WTC11 (cell line): ENCODE measurements around the gene ASTN1. TPM values are rescaled to one million over a fixed set of nuclear protein-coding genes. Genes with fewer than 3 reads are reported as not detected.

Experiments used
- ATAC-seq: fragments of 200-7000 bp; cut with Tn5 transposase; 2 replicates; pipeline ENCODE4 v1.10.0; 2021; ENCODE audit warnings: mild to moderate bottlenecking, moderate library complexity
- CTCF ChIA-PET: fragments of 300-600 bp; sonication (Branson Sonifier 250); formaldehyde crosslinking; loops from one replicate; lab custom pipeline; 2021; ENCODE audit warnings: antibody characterized with exemption; lab: Charles Lee
- POLR2A ChIA-PET: fragments of 350-600 bp; sonication (Branson Sonifier 250); formaldehyde crosslinking; loops from one replicate; lab custom pipeline; 2021; ENCODE audit warnings: antibody characterized with exemption; lab: Charles Lee
- DNase-seq: peaks from one replicate; pipeline ENCODE4 v3.0.0; 2021; ENCODE audit warnings: low spot score
- H3K27ac Mint-ChIP-seq: 2 replicates; pipeline ENCODE4 v1.8.0; 2021; ENCODE audit warnings: mixed read lengths
- H3K27me3 Mint-ChIP-seq: 2 replicates; pipeline ENCODE4 v1.8.0; 2021; ENCODE audit warnings: low read depth, mild to moderate bottlenecking, moderate library complexity, mixed read lengths
- H3K36me3 Mint-ChIP-seq: 2 replicates; pipeline ENCODE4 v1.8.0; 2021; ENCODE audit warnings: mixed read lengths
- H3K4me1 Mint-ChIP-seq: 2 replicates; pipeline ENCODE4 v1.8.0; 2022; ENCODE audit warnings: mixed read lengths
- H3K4me3 Mint-ChIP-seq: 2 replicates; pipeline ENCODE4 v1.8.0; 2021; ENCODE audit warnings: mild to moderate bottlenecking, moderate library complexity, mixed read lengths
- H3K9me3 Mint-ChIP-seq: 2 replicates; pipeline ENCODE4 v1.8.0; 2021; ENCODE audit warnings: mixed read lengths
- AR ChIP-seq: fragments of 250-450 bp; sonication (Bioruptor Pico); IDR thresholded peaks from 2 replicates; pipeline ENCODE4 v1.9.0; 2021; ENCODE audit warnings: mild to moderate bottlenecking
- ATF1 ChIP-seq: sonication (generic); formaldehyde crosslinking; IDR thresholded peaks from 2 replicates; pipeline ENCODE4 v1.8.1; 2023; ENCODE audit warnings: mild to moderate bottlenecking, moderate library complexity, missing genetic modification reagents
- CBFB ChIP-seq: sonication (generic); formaldehyde crosslinking; IDR thresholded peaks from 2 replicates; pipeline ENCODE4 v1.8.1; 2022; ENCODE audit warnings: mild to moderate bottlenecking, low read depth, missing genetic modification reagents
- CREM ChIP-seq: sonication (generic); formaldehyde crosslinking; IDR thresholded peaks from 2 replicates; pipeline ENCODE4 v1.8.1; 2022; ENCODE audit warnings: mild to moderate bottlenecking, missing genetic modification reagents, moderate library complexity
- ELF4 ChIP-seq: sonication (generic); formaldehyde crosslinking; IDR thresholded peaks from 2 replicates; pipeline ENCODE4 v1.8.1; 2022; ENCODE audit warnings: low read depth, mild to moderate bottlenecking, moderate library complexity, missing genetic modification reagents
- ERG ChIP-seq: fragments of 250-450 bp; sonication (Bioruptor Pico); IDR thresholded peaks from 2 replicates; pipeline ENCODE4 v1.8.0; 2021; ENCODE audit warnings: mild to moderate bottlenecking
- FOXJ3 ChIP-seq: sonication (generic); formaldehyde crosslinking; IDR thresholded peaks from 2 replicates; pipeline ENCODE4 v1.9.0; 2021; ENCODE audit warnings: missing genetic modification reagents, mild to moderate bottlenecking, borderline replicate concordance
- GTF2I ChIP-seq: fragments of 250-450 bp; sonication (Bioruptor Pico); conservative IDR thresholded peaks from 2 replicates; pipeline ENCODE4 v1.4.0; 2021; ENCODE audit warnings: mild to moderate bottlenecking
- HMGXB4 ChIP-seq: sonication (generic); formaldehyde crosslinking; IDR thresholded peaks from 2 replicates; pipeline ENCODE4 v1.8.1; 2023; ENCODE audit warnings: mild to moderate bottlenecking, moderate library complexity, missing genetic modification reagents
- MXD4 ChIP-seq: fragments of 250-450 bp; sonication (Bioruptor Pico); IDR thresholded peaks from 2 replicates; pipeline ENCODE4 v1.8.0; 2021; ENCODE audit warnings: mild to moderate bottlenecking, moderate library complexity, borderline replicate concordance
- PRRX2 ChIP-seq: fragments of 250-450 bp; sonication (Bioruptor Pico); IDR thresholded peaks from 2 replicates; pipeline ENCODE4 v1.8.0; 2021; ENCODE audit warnings: mild to moderate bottlenecking
- RELA ChIP-seq: sonication (generic); formaldehyde crosslinking; IDR thresholded peaks from 2 replicates; pipeline ENCODE4 v1.8.1; 2022; ENCODE audit warnings: missing genetic modification reagents, mild to moderate bottlenecking, borderline replicate concordance
- SOX15 ChIP-seq: fragments of 250-450 bp; sonication (Bioruptor Pico); IDR thresholded peaks from 2 replicates; pipeline ENCODE4 v1.9.0; 2021; ENCODE audit warnings: mild to moderate bottlenecking
- ZBTB43 ChIP-seq: sonication (generic); formaldehyde crosslinking; IDR thresholded peaks from 2 replicates; pipeline ENCODE4 v1.8.1; 2023; ENCODE audit warnings: mild to moderate bottlenecking, missing genetic modification reagents
- ZNF121 ChIP-seq: sonication (generic); formaldehyde crosslinking; IDR thresholded peaks from 2 replicates; pipeline ENCODE4 v1.8.0; 2023; ENCODE audit warnings: missing genetic modification reagents
- ZNF317 ChIP-seq: sonication (generic); formaldehyde crosslinking; IDR thresholded peaks from 2 replicates; pipeline ENCODE4 v1.8.1; 2023; ENCODE audit warnings: low read depth, mild to moderate bottlenecking, moderate library complexity, missing genetic modification reagents, borderline replicate concordance
- ZNF396 ChIP-seq: fragments of 250-450 bp; sonication (Bioruptor Pico); IDR thresholded peaks from 2 replicates; pipeline ENCODE4 v1.8.0; 2021; ENCODE audit warnings: mild to moderate bottlenecking, moderate library complexity, borderline replicate concordance
- ZNF416 ChIP-seq: fragments of 250-450 bp; sonication (Bioruptor Pico); IDR thresholded peaks from 2 replicates; pipeline ENCODE4 v1.9.0; 2021; ENCODE audit warnings: mild to moderate bottlenecking, inconsistent platforms
- ZNF512 ChIP-seq: sonication (generic); formaldehyde crosslinking; IDR thresholded peaks from 2 replicates; pipeline ENCODE4 v1.8.1; 2022; ENCODE audit warnings: missing genetic modification reagents, borderline replicate concordance
- ZNF532 ChIP-seq: fragments of 250-450 bp; sonication (Bioruptor Pico); IDR thresholded peaks from 2 replicates; pipeline ENCODE4 v1.9.0; 2021; ENCODE audit warnings: mild to moderate bottlenecking, borderline replicate concordance
- total RNA-seq: library from RNA; stranded (reverse); gene quantifications from 3 replicates; pipeline ENCODE4 v1.2.3, GENCODE V29; 2021

ASTN1 gene
- total RNA-seq, 1 experiment from 2014 or later: 3.4 TPM

GRCh38 chr1:176850871-176851270 is 313.6 kb downstream of the ASTN1 start:
- no peak for DNase-seq
- H3K4me3 Mint-ChIP-seq: no peak overlapping the region
- H3K27me3 Mint-ChIP-seq: no peaks in the 10 kb centered on the region; the same call in 1 of the 2 replicates
- POLR2A ChIA-PET: no interaction called here
- H3K36me3 Mint-ChIP-seq: no peaks in the 10 kb centered on the region
- CTCF ChIA-PET: no interaction called here
- H3K27ac Mint-ChIP-seq: no peak overlapping the region
- TF ChIP-seq FOXJ3 (CRISPR knock-in tag) (no peak), ERG (no peak), ZNF532 (CRISPR knock-in tag) (no peak), ZNF396 (no peak), HMGXB4 (CRISPR knock-in tag) (no peak), CREM (no peak), GTF2I (CRISPR knock-in tag) (no peak), ZNF317 (CRISPR knock-in tag) (no peak), ZNF416 (CRISPR knock-in tag) (no peak), ZBTB43 (CRISPR knock-in tag) (no peak), ZNF512 (CRISPR knock-in tag) (no peak), PRRX2 (CRISPR knock-in tag) (no peak), ATF1 (CRISPR knock-in tag) (no peak), ELF4 (CRISPR knock-in tag) (no peak), ZNF121 (no peak), RELA (CRISPR knock-in tag) (no peak), AR (CRISPR knock-in tag) (no peak), CBFB (CRISPR knock-in tag) (no peak), MXD4 (CRISPR knock-in tag) (no peak), SOX15 (CRISPR knock-in tag) (no peak)
- TF ChIP-seq, all 79 proteins: peak for 0
- peaks cover 2% of the 10 kb centered on the region for H3K4me1 Mint-ChIP-seq
- no peak for ATAC-seq
- H3K9me3 Mint-ChIP-seq: no peaks in the 10 kb centered on the region
